B cell (primary cell): ENCODE measurements around the gene PADI3. TPM values are rescaled to one million over a fixed set of nuclear protein-coding genes. Genes with fewer than 3 reads are reported as not detected.

ENCODE experiments used
- ATAC-seq: fragments of 200-7000 bp; cut with Tn5 transposase; one replicate; pipeline ENCODE4 v1.10.0; 2021; ENCODE audit warnings: low read depth, mild to moderate bottlenecking, moderate number of reproducible peaks, moderate library complexity
- CTCF ChIA-PET: fragments of 350-600 bp; sonication (Branson Sonifier 250); formaldehyde crosslinking; loops from one replicate; lab custom pipeline; 2021; ENCODE audit warnings: antibody characterized with exemption, inconsistent platforms; lab: Charles Lee
- POLR2A ChIA-PET: fragments of 350-600 bp; sonication (Branson Sonifier 250); formaldehyde crosslinking; loops from one replicate; lab custom pipeline; 2021; ENCODE audit warnings: antibody characterized with exemption; lab: Charles Lee
- DNase-seq: peaks from one replicate; pipeline ENCODE4 v3.0.0; 2013
- H2AFZ ChIP-seq: 2 replicates; pipeline ENCODE4 v1.6.1; 2012; ENCODE audit warnings: mild to moderate bottlenecking, low read depth, low read length; ENCODE audit not compliant: insufficient read depth, poor library complexity, severe bottlenecking
- H3K27ac ChIP-seq, 2 donors: 1 replicate in 1 of 2; 2 replicates in 1 of 2; pipeline ENCODE4 v1.5.1; 2012 to 2013; ENCODE audit warnings: low read length in 2 of 2, mild to moderate bottlenecking in 2 of 2, moderate library complexity in 1 of 2
- H3K27me3 ChIP-seq, 4 experiments: fragments of 200-600 bp in 1 of 4; sonication (generic) in 1 of 4; replicated peaks in 1 of 4; 1 replicate in 2 of 4; 2 replicates in 2 of 4; pipeline versions ENCODE4 v1.6.1 to v1.7.0; 2013 to 2016; ENCODE audit warnings: low read length in 3 of 4, mild to moderate bottlenecking in 2 of 4, mixed read lengths in 1 of 4, moderate library complexity in 1 of 4; ENCODE audit not compliant: insufficient read depth in 4 of 4, control insufficient read depth in 3 of 4; ENCODE audit errors: control extremely low read depth in 1 of 4
- H3K36me3 ChIP-seq, 2 experiments: replicated peaks in 1 of 2; 1 replicate in 1 of 2; 2 replicates in 1 of 2; pipeline versions ENCODE4 v1.6.1 to v1.7.1; 2013; ENCODE audit warnings: low read length in 1 of 2; ENCODE audit not compliant: insufficient read depth in 2 of 2, control insufficient read depth in 1 of 2; ENCODE audit errors: control extremely low read depth in 1 of 2, extremely low read depth in 1 of 2
- H3K4me1 ChIP-seq, 2 donors: fragments of 200-600 bp in 1 of 2; sonication (generic) in 1 of 2; 1 replicate in 1 of 2; 2 replicates in 1 of 2; pipeline versions ENCODE4 v1.5.1 to v1.6.1; 2013 to 2017; ENCODE audit warnings: low read length in 2 of 2; ENCODE audit not compliant: control insufficient read depth in 2 of 2, insufficient read depth in 2 of 2
- H3K4me2 ChIP-seq: replicated peaks from 2 replicates; pipeline ENCODE3; 2012; ENCODE audit warnings: mild to moderate bottlenecking, low read depth, low read length; ENCODE audit not compliant: poor library complexity, severe bottlenecking
- H3K4me3 ChIP-seq, 5 experiments: fragments of 200-600 bp in 1 of 5; sonication (generic) in 1 of 5; 1 replicate in 3 of 5; 2 replicates in 2 of 5; pipeline versions ENCODE4 v1.5.1 to v1.7.0; 2011 to 2016; ENCODE audit warnings: low read length in 4 of 5, mild to moderate bottlenecking in 4 of 5, low read depth in 2 of 5, control low read depth in 1 of 5, moderate library complexity in 1 of 5; ENCODE audit not compliant: insufficient read depth in 1 of 5; ENCODE audit errors: control extremely low read depth in 1 of 5, extremely low read depth in 1 of 5
- H3K79me2 ChIP-seq: fragments of 200-600 bp; sonication (generic); one replicate; pipeline ENCODE4 v1.6.0; 2016; ENCODE audit warnings: low read length; ENCODE audit not compliant: control insufficient read depth, insufficient read depth
- H3K9ac ChIP-seq: fragments of 200-600 bp; sonication (generic); 2 replicates; pipeline ENCODE4 v1.6.1; 2017; ENCODE audit warnings: mild to moderate bottlenecking, low read length, moderate library complexity
- H3K9me3 ChIP-seq, 3 donors: one replicate each; pipeline versions ENCODE4 v1.6.1 to v1.7.1; 2013; ENCODE audit warnings: low read length in 2 of 3; ENCODE audit not compliant: control insufficient read depth in 2 of 3, insufficient read depth in 1 of 3; ENCODE audit errors: control extremely low read depth in 1 of 3
- H4K20me1 ChIP-seq: 2 replicates; pipeline ENCODE4 v1.6.0; 2012; ENCODE audit warnings: mild to moderate bottlenecking, low read length; ENCODE audit not compliant: insufficient read depth, control insufficient read depth, poor library complexity, severe bottlenecking
- H3K27ac Mint-ChIP-seq: one replicate; pipeline ENCODE4 v1.8.0; 2021; ENCODE audit warnings: mixed read lengths
- H3K27me3 Mint-ChIP-seq: one replicate; pipeline ENCODE4 v1.8.0; 2021; ENCODE audit warnings: mixed read lengths
- H3K4me1 Mint-ChIP-seq: one replicate; pipeline ENCODE4 v1.8.0; 2021; ENCODE audit warnings: mixed read lengths
- H3K4me3 Mint-ChIP-seq: one replicate; pipeline ENCODE4 v1.8.0; 2021; ENCODE audit warnings: mixed read lengths
- H3K9me3 Mint-ChIP-seq: one replicate; pipeline ENCODE4 v1.8.0; 2022; ENCODE audit warnings: mixed read lengths; ENCODE audit not compliant: insufficient read depth
- CTCF ChIP-seq: fragments of 200-600 bp; IDR thresholded peaks from one replicate; pipeline ENCODE4 v1.8.0; 2022; ENCODE audit warnings: antibody characterized with exemption, mild to moderate bottlenecking
- EZH2 ChIP-seq: IDR thresholded peaks from 2 replicates; pipeline ENCODE4 v1.6.1; 2012; ENCODE audit warnings: borderline replicate concordance, low read depth, mild to moderate bottlenecking, moderate library complexity, low read length; ENCODE audit not compliant: insufficient read depth, poor library complexity, severe bottlenecking
- WGBS: methylation state at CpG from one replicate; pipeline ENCODE4 v1.1.5; 2013; ENCODE audit warnings: missing lambda C conversion rate; ENCODE audit not compliant: insufficient coverage; 5-methylcytosine and 5-hydroxymethylcytosine counted together
- intact Hi-C: fragments of 100-400 bp; cut with micrococcal nuclease; formaldehyde crosslinking; loops from one replicate; pipeline ENCODE4 v1.10.0; 2022
- polyA plus RNA-seq: library from polyadenylated mRNA; depleted of rRNA; stranded (reverse); fragments of >200 nt; gene quantifications from 2 replicates; pipeline ENCODE4 v1.2.3, GENCODE V29; 2012
- total RNA-seq, 2 donors: library from RNA; stranded (reverse); fragments of 120-200 nt in 1 of 2; gene quantifications; 1 replicate in 1 of 2; 2 replicates in 1 of 2; pipeline versions ENCODE4 v1.2.3 to v1.2.4, GENCODE V29; 2013 to 2022

Gene PADI3
- total and polyA plus RNA-seq, 2 donors (not counting 1 experiment from before 2014, with no cell fraction given), result not detected

GRCh38 chr1:17259233-17259873 lies 10.5 kb downstream of the PADI3 start:
- Mint-ChIP-seq H3K9me3 (no peaks in the 10 kb centered on the region), H3K4me3 (no peak overlapping the region), H3K27ac (no peak overlapping the region), H3K27me3 (peaks cover 11% of the 10 kb centered on the region), H3K4me1 (no peaks in the 10 kb centered on the region)
- no peaks in the 10 kb centered on the region for H3K4me1 ChIP-seq
- no peak overlapping the region for H3K9ac ChIP-seq
- no peaks in the 10 kb centered on the region for H3K36me3 ChIP-seq
- H3K27ac ChIP-seq, result no peak overlapping the region
- ChIA-PET POLR2A (no interaction called here), CTCF (no interaction called here)
- no peak overlapping the region for H3K4me3 ChIP-seq
- peaks cover 0 to 7% (median 0%) of the 10 kb centered on the region in 3 donors for H3K9me3 ChIP-seq
- H3K4me2 ChIP-seq, result no peak overlapping the region
- WGBS, result 96% methylated on average over 22 of the region's 24 CpGs
- H4K20me1 ChIP-seq, result no peaks in the 10 kb centered on the region
- H2AFZ ChIP-seq, result no peak overlapping the region
- DNase-seq, result no peak
- intact Hi-C loops, result no loop called here
- peaks cover 0 to 4% (median 0%) of the 10 kb centered on the region in 4 experiments for H3K27me3 ChIP-seq
- no peaks in the 10 kb centered on the region for H3K79me2 ChIP-seq
- TF ChIP-seq CTCF, result no peak
- TF ChIP-seq EZH2, result no peak
- ATAC-seq, result no peak

GRCh38 chr1:17260264-17260663 lies 11.4 kb downstream of the PADI3 start:
- DNase-seq (no peak), ATAC-seq (no peak)
- Histone ChIP-seq H3K4me3 (no peak overlapping the region), H3K27me3 (peaks cover 0 to 4% (median 0%) of the 10 kb centered on the region in 4 experiments), H2AFZ (no peak overlapping the region), H3K4me1 (no peaks in the 10 kb centered on the region), H3K27ac (no peak overlapping the region), H3K36me3 (no peaks in the 10 kb centered on the region), H3K9ac (no peak overlapping the region), H3K79me2 (no peaks in the 10 kb centered on the region), H3K9me3 (peaks cover 0 to 7% (median 0%) of the 10 kb centered on the region in 3 donors), H4K20me1 (no peaks in the 10 kb centered on the region), H3K4me2 (no peak overlapping the region)
- intact Hi-C loops, result no loop called here
- ChIA-PET CTCF (no interaction called here), POLR2A (no interaction called here)
- 77% methylated on average over 6 of the region's 7 CpGs for WGBS
- Mint-ChIP-seq H3K27me3 (peaks cover 11% of the 10 kb centered on the region), H3K27ac (no peak overlapping the region), H3K4me3 (no peak overlapping the region), H3K4me1 (no peaks in the 10 kb centered on the region), H3K9me3 (no peaks in the 10 kb centered on the region)
- TF ChIP-seq EZH2 (no peak), CTCF (no peak)
